Skeletal muscle tissue (tissue), 4 donors: ENCODE measurements around the gene PRDM16. TPM values are rescaled to one million over a fixed set of nuclear protein-coding genes. Genes with fewer than 3 reads are reported as not detected.

Experiments
- H3K27ac ChIP-seq: one replicate; pipeline ENCODE4 v1.7.0; 2013; ENCODE audit warnings: mild to moderate bottlenecking, low read depth, low read length, inconsistent platforms
- H3K27me3 ChIP-seq, 3 donors: one replicate each; pipeline ENCODE4 v1.7.0; 2013; ENCODE audit warnings: low read length in 3 of 3; ENCODE audit not compliant: control insufficient read depth in 3 of 3, insufficient read depth in 3 of 3
- H3K36me3 ChIP-seq, 3 donors: one replicate each; pipeline ENCODE4 v1.7.0; 2013; ENCODE audit warnings: low read length in 3 of 3; ENCODE audit not compliant: control insufficient read depth in 3 of 3, insufficient read depth in 3 of 3
- H3K4me1 ChIP-seq, 3 donors: one replicate each; pipeline ENCODE4 v1.7.0; 2013; ENCODE audit warnings: low read length in 3 of 3, mild to moderate bottlenecking in 3 of 3; ENCODE audit not compliant: control insufficient read depth in 3 of 3, insufficient read depth in 3 of 3
- H3K4me3 ChIP-seq, 3 donors: one replicate each; pipeline ENCODE4 v1.7.0; 2013; ENCODE audit warnings: low read length in 3 of 3
- H3K9ac ChIP-seq, 3 donors: one replicate each; pipeline ENCODE4 v1.7.0; 2013; ENCODE audit warnings: low read length in 3 of 3, mild to moderate bottlenecking in 3 of 3, moderate library complexity in 2 of 3, low read depth in 1 of 3
- H3K9me3 ChIP-seq, 3 donors: one replicate each; pipeline ENCODE4 v1.7.0; 2013; ENCODE audit warnings: low read length in 3 of 3; ENCODE audit not compliant: control insufficient read depth in 3 of 3
- total RNA-seq: library from RNA; depleted of rRNA; stranded (reverse); fragments of >200 nt; gene quantifications from one replicate; pipeline ENCODE4 v1.2.3, GENCODE V29; 2014
- donor health status: Osteomylitis.

The PRDM16 gene
- total RNA-seq, 1 donor from 2014 or later, result 4.7 TPM

DNA sequence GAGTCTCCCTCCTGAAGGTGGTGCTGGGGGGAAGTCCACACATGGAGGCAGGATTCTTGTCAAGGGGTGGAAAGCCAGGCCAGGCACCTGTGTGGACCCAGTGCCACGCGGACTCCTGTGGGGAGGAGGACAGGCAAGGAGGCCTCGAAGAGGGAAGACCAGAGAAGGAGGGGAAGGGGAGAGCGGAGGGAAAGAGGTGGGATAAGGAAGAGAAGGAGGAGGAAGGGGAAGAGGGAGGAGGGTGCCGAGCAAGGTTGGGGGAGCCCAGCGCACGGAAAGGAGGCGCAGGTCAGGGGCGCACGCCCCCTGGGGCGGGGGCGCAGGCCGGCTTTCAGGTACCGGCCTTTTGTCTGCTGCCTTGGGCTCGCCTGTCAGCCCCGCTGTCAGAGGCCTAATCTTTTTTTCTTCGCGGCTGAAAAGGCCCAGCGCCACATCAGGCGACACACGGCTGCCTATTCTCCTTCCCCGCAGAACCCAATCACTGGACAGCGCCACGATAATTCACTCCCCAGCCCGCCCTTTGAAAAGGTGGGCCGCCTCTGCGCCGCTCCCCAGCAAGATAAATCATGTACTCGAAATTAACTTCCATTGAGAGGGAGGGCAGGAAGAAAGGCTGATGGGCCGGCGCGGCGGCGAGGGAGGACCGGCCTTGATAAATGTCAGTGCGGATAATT lies 42.5 kb downstream of the PRDM16 start:
- peaks cover 0 to 22% (median 14%) of the 10 kb centered on the region in 3 donors for H3K27me3 ChIP-seq
- H3K4me1 ChIP-seq, result no peaks in the 10 kb centered on the region
- no peak overlapping the region for H3K4me3 ChIP-seq
- no peak overlapping the region for H3K9ac ChIP-seq
- no peak overlapping the region for H3K27ac ChIP-seq
- H3K9me3 ChIP-seq, result no peaks in the 10 kb centered on the region
- H3K36me3 ChIP-seq, result no peaks in the 10 kb centered on the region

DNA sequence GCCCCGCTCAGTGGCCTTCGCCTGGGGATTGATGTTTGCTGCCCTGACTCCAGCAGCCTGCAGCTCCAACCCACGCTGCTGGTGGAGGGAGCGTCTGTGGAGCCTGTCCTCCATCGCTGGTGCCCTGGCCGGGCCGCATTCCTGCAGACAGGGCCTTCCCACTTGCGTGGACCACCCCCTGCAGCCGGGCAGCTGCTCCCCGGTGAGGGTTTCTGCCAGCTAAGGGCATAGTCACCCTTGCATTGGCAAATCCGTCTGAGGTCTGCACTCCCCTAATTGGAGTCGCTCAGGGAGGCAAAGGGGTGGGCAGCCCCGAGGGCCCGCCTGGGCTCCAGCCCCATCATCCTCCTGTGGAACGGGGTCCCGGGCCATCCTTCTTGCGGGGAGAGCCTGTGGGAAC lies 43.5 kb downstream of the PRDM16 start:
- H3K27me3 ChIP-seq, result peaks cover 0 to 22% (median 13%) of the 10 kb centered on the region in 3 donors
- H3K9ac ChIP-seq, result no peak overlapping the region
- no peak overlapping the region for H3K4me3 ChIP-seq
- no peaks in the 10 kb centered on the region for H3K36me3 ChIP-seq
- H3K4me1 ChIP-seq, result no peaks in the 10 kb centered on the region
- no peaks in the 10 kb centered on the region for H3K9me3 ChIP-seq
- H3K27ac ChIP-seq, result no peak overlapping the region

DNA sequence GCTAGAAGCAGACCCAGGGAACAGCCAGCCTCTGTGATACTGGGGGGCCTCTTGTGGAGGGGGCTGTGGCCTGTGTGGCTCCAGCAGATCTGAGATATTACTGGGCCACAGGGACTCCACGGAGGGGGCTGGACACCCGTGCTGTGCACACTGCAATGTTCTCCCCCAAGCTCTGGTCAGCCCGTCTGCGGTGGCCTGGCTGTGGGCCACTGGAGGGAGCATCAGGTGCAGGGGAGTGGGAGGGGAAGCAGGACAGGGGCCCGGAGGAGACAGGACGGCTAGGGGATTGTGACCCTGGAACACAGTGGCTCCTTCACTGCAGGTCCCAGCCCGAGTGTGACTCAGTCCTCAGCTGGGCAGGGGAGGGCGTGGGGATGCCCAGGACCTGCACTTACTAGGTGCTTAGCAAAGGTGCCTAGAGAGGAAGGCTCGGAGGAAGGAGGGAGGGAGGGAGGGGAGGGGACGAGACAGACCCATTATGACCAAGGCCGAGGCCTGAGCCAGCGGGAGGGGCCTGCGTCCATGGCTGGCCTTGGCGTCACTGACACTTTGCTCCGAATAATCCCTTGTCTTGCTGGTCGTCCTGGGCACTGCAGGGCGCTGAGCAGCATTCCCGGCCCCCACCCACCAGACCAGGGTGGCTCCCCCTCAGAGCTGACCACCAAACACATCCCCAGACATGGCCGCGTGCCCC lies 44.2 kb downstream of the PRDM16 start:
- no peak overlapping the region for H3K27ac ChIP-seq
- peaks cover 4 to 27% (median 14%) of the 10 kb centered on the region in 3 donors for H3K27me3 ChIP-seq

DNA sequence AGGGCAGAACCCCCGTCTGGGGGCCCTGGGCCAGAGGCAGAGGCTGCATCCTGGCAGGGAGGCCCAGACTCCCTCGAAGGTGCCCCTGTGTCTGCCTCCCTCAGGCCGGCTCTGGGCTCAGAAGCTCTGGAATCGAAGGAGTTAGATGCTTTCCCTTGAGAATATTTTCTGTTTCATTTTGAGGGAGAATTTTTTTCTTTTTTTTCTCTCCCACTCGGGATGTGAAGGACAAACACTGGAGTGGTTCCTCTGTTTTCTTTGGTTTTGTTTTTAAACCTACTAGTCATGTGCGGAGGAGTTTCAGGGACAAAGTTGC lies 44.7 kb downstream of the PRDM16 start:
- H3K9ac ChIP-seq, result no peak overlapping the region
- no peak overlapping the region for H3K4me3 ChIP-seq
- H3K4me1 ChIP-seq, result no peaks in the 10 kb centered on the region
- no peaks in the 10 kb centered on the region for H3K9me3 ChIP-seq
- H3K36me3 ChIP-seq, result no peaks in the 10 kb centered on the region
- peaks cover 4 to 23% (median 19%) of the 10 kb centered on the region in 3 donors for H3K27me3 ChIP-seq
- no peak overlapping the region for H3K27ac ChIP-seq

More for the DNA sequence above, 44.2 kb downstream of the PRDM16 start:
- Histone ChIP-seq H3K4me1 (no peaks in the 10 kb centered on the region), H3K36me3 (no peaks in the 10 kb centered on the region), H3K9me3 (no peaks in the 10 kb centered on the region), H3K9ac (no peak overlapping the region), H3K4me3 (no peak overlapping the region)

DNA sequence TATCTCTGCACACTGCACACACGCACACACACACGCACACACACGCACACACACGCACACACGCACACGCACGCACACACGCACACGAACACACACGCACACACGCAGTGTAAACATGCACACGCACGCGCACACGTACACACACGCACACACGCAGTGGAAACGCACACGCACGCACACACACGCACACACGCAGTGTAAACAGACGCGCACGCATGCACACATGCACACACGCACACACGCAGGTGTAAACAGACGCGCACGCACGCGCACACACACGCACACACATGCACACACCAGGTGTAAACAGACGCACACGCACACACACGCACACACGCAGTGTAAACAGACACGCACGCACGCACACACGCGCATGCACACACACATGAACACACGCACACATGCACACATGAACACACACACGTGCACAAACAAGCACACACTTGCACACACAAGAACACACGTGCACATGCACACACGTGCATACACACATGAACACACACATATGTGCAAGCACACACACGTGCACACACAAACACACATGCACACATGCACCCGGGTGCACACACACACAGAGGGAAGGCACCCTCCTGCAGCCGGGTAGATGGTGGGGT lies 45.2 kb downstream of the PRDM16 start:
- Histone ChIP-seq H3K27ac (no peak overlapping the region), H3K4me1 (no peaks in the 10 kb centered on the region)

DNA sequence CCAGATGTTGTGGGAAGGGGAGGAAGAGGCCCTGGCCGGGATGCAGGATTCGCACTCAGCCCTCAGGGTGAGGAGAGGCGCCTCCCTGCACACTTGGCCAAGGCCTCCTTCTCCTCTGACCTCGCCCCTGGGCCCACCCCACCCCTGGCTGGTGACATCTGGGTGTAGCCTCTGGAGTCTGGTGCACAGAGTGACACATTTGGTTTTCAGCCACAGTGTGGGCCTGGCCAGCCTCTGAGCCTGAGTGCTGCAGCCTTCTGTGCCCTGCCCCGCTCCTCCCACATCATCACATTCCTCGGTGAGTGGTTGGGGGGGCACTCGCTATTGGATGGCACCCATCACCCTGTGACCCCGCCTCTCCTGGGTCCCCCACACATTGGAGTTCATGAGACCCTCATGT lies 45.8 kb downstream of the PRDM16 start:
- Histone ChIP-seq H3K27me3 (peaks cover 4 to 33% (median 19%) of the 10 kb centered on the region in 3 donors), H3K9ac (no peak overlapping the region), H3K9me3 (no peaks in the 10 kb centered on the region), H3K27ac (no peak overlapping the region), H3K4me3 (no peak overlapping the region), H3K4me1 (no peaks in the 10 kb centered on the region), H3K36me3 (no peaks in the 10 kb centered on the region)

More for the DNA sequence above, 45.2 kb downstream of the PRDM16 start:
- Histone ChIP-seq H3K4me3 (no peak overlapping the region), H3K36me3 (no peaks in the 10 kb centered on the region), H3K9ac (no peak overlapping the region), H3K9me3 (no peaks in the 10 kb centered on the region), H3K27me3 (peaks cover 4 to 27% (median 19%) of the 10 kb centered on the region in 3 donors)

DNA sequence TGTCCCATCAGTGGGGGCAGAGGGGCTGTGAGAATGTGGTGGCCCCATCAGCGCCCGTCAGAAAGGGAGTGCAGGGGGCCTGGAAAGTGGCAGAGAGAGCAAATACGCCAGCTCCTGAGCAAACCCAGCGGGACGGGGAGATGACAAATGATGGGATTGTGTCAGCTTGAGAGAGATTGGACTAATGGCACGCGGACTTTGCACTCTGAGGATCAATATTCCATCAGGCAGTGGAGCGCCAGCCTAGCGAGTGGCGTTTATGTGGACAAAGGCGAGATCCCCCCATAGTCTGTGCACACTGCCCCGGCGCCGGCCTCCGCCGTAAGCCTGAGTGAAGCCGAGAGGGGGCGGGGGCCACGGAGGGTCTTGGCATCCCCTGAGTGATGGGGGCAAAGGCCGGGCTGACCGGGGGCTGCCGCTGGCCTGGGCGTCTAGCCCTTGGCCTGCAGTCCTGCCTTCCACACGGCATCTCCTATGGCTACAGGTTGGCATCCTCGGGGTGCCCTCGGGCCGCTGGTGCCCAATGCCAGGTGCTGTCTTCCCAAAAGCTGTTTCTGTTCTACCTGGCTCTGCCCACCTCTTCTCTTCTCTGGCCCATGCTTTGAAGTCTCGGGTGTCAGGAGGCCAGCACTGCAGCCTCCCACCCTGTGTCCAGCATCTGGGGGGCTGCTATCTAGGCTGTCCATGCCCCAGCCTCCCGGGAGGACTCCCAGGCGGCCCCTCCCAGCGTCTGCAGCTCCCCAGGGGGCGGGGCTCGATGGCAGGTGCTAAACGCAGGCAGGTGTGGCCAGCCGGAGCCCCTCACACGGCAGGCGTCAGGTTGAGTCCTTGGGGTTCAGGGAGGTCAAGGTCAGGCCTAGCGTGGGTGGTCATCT lies 46.5 kb downstream of the PRDM16 start:
- H3K4me1 ChIP-seq, result no peaks in the 10 kb centered on the region
- H3K36me3 ChIP-seq, result no peaks in the 10 kb centered on the region
- no peaks in the 10 kb centered on the region for H3K9me3 ChIP-seq
- no peak overlapping the region for H3K27ac ChIP-seq
- no peak overlapping the region for H3K4me3 ChIP-seq
- H3K9ac ChIP-seq, result no peak overlapping the region
- peaks cover 4 to 38% (median 17%) of the 10 kb centered on the region in 3 donors for H3K27me3 ChIP-seq

DNA sequence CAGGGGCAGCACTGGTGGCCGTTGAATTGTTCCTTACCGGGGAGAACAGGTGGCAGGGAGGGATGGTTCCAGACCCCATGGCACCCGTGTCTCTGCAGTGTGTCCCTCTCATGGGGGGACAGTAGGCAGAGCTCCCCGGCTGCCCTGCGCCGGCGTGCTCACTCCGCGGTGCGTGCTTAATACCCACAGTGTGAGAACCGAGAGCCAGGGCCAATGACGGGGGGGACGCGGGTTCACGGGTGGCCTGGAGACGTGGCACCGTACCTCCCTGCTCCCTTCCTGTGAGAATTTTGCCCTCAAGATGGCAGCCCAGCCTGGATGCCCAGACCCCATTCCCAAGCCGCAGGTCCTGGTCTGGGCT lies 47.1 kb downstream of the PRDM16 start:
- Histone ChIP-seq H3K36me3 (no peaks in the 10 kb centered on the region), H3K4me3 (no peak overlapping the region), H3K9me3 (no peaks in the 10 kb centered on the region), H3K9ac (no peak overlapping the region), H3K4me1 (no peaks in the 10 kb centered on the region), H3K27me3 (peaks cover 4 to 33% (median 13%) of the 10 kb centered on the region in 3 donors), H3K27ac (no peak overlapping the region)

DNA sequence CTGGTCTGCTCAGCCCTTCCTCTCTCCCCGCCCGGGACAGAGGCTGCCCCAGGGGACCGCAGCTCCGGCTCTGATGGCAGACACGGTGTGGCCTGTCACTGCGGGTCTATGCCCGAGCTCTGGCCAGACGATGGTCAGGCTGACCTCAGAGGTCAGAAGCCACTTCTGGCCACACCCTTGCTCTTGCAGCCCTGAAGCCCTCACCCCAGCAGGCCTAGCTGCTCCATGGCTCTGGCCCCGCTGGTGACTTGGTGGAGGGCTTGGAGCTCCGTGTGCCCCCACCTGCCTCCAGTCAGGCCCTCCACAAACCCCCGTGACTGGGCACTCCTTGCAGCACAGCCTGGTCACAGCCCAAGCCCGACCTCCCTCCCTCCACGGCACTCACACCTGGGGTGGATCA lies 47.6 kb downstream of the PRDM16 start:
- peaks cover 4 to 33% (median 12%) of the 10 kb centered on the region in 3 donors for H3K27me3 ChIP-seq
- no peaks in the 10 kb centered on the region for H3K4me1 ChIP-seq
- no peaks in the 10 kb centered on the region for H3K36me3 ChIP-seq
- H3K4me3 ChIP-seq, result no peak overlapping the region
- H3K9ac ChIP-seq, result no peak overlapping the region
- H3K27ac ChIP-seq, result no peak overlapping the region
- no peaks in the 10 kb centered on the region for H3K9me3 ChIP-seq
